M059J (cell line): ENCODE data around the gene ADARB2. TPM values are rescaled to one million over a fixed set of nuclear protein-coding genes. Genes with fewer than 3 reads are reported as not detected.

Experiments used
- DNase-seq: peaks from one replicate; pipeline ENCODE4 v3.0.0-alpha.2; 2012; ENCODE audit warnings: low read depth
- total RNA-seq: library from RNA; depleted of rRNA; stranded (reverse); fragments of >200 nt; shearing (Covaris generic); gene quantifications from 2 replicates; pipeline ENCODE4 v1.2.3, GENCODE V29; 2014

ADARB2 gene
- total RNA-seq, 1 experiment from 2014 or later: not detected

DNA sequence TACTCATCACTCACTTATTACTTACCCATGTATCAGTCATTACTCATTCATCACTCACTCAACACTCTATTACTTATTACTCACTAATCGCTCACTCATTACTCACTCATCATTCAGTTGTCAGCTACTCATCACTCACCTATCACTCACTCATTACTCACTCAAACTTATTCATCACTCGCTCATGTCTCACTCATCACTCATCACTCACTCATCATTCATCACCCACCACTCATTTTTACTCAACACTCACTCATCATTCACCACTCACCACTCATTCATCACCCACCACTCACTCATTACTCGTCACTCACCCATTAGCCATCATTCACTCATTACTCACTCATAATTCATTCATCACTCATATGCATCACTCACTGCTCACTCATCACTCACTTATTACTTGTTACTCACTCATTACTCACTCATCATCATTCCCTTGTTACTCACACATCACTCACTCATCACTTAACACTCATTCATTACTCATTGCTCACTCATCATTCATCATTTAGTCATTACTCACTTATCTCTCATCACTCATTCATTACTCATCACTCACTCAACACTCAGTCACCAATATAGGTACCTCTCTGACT, 237.9 kb downstream of the ADARB2 start:
- no peak for DNase-seq

DNA sequence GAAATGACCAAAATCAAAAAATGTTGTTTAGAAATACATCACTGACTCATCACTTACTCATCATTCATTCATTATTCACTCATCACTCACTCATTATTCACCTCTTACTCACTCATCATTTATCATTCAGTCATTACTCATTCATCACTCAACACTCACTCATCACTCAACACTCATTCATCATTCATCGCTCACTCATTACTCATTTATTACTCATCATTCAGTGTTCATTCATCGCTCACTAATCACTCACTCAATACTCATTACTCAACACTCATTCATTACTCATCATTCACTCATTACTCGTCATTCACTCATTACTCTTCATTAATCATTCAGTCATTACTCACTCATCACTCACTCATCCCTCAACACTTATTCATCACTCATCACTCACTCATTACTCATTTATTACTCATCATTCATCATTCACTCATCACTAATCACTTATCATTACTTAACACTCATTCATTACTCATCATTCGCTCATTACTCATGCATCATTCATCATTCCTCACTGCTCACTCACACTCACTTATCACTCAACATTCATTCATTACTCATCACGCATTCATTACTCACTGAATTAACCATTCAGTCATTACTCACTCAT, 238.5 kb downstream of the ADARB2 start:
- DNase-seq: peak; percentile 0

DNA sequence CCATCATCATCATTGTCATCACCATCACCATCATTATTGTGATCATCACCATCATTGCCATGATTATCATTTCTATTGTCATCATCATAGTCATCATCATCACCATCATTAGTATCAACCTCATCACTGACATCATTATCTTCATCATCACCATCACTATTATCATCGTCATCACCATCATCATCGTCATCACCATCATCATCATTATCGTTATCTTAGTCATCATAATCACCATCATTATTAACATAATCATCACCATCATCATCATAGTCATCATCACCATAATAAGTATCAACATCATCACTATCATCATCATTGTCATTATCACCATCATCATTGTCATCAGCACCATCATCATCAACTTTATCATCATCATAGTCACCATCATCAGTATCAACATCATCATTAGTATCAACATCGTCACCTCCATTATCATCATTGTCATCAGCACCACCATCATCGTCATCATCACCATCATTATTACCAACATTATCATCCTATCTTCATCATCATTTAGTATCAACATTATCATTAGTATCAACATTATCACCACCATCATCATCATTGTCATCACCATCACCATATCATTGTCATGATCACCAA, 241.3 kb downstream of the ADARB2 start:
- DNase-seq: no peak

DNA sequence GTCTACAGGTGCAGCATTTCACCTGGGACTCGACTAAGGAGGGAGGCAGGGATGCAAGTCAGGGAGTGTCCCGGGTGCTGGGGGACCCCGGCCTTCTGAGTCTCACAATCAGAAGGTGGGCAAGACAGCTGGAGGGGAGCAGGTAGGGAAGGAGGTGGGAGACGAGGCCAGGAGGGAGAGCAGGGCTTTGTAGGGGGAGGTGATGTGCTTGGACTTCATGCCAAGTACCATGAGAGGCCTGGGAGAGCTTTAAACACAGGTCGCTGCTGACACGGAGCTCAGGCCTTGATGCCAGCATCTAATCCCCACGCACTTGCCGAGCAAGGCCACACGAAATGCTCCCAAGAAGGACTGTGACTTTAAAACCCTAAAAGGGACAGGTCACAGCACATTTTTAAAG, 244.7 kb downstream of the ADARB2 start:
- DNase-seq: no peak

DNA sequence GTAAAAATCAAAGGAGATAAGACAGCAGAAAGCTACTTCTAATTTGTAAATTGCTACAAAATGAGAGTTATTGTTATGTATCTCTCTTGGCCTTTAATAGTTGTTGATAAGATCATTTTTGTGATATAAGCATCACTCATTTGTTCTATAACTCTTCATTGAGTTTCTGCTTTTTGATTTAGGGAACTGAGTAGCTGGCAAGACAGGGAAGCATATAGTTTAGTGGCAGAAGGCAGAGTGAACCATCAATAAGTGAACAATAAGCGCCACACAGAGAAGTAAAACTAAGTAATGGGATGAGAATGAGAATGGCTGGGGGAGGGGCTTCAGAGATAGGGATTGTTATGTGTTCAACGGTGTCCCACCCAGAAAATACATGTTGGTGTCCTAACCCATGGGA, 245.4 kb downstream of the ADARB2 start:
- no peak for DNase-seq

DNA sequence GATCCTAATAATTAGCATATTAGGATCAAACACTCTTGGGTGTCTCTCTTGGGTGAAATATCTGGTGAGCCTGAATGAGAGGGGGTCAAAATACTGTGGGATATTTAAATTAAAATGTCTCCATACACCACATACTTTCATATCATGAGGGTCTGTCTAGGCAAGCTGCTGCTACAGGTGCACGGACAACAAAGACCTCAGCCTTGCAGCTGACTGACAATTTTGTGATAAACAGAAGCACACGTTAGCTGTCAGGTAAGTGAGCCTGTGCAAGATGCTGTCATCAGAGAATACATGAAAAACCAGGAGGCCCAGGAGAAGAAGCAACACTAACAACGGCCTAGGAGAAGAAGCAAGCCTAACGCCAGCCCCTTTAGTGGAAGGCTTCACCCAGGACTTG, 247.5 kb downstream of the ADARB2 start:
- DNase-seq: no peak

DNA sequence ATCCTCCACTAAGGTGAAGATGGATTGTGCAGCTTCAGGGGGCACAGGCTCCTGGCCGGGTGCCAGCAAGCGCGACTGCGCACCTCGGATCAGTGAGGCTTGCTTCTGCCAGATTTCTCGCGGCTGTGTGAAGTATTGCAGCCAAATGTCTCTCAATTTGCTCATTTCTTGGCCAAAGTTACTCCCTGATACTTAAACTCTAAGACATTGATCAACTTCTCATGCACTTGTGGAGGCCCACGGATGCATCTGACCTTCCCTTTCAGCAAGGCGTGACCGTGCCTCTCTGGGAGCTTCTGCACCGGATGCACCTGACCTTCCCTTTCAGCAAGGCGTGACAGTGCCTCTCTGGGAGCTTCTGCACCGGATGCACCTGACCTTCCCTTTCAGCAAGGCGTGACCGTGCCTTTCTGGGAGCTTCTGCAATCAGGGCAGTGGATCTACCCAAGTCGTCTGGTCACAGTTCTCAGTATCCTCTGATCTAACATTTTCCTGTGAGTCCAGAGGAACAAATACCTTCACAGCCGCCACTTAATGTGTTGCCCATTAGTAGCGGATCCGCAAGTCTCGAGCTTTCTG, 248.3 kb downstream of the ADARB2 start:
- no peak for DNase-seq

DNA sequence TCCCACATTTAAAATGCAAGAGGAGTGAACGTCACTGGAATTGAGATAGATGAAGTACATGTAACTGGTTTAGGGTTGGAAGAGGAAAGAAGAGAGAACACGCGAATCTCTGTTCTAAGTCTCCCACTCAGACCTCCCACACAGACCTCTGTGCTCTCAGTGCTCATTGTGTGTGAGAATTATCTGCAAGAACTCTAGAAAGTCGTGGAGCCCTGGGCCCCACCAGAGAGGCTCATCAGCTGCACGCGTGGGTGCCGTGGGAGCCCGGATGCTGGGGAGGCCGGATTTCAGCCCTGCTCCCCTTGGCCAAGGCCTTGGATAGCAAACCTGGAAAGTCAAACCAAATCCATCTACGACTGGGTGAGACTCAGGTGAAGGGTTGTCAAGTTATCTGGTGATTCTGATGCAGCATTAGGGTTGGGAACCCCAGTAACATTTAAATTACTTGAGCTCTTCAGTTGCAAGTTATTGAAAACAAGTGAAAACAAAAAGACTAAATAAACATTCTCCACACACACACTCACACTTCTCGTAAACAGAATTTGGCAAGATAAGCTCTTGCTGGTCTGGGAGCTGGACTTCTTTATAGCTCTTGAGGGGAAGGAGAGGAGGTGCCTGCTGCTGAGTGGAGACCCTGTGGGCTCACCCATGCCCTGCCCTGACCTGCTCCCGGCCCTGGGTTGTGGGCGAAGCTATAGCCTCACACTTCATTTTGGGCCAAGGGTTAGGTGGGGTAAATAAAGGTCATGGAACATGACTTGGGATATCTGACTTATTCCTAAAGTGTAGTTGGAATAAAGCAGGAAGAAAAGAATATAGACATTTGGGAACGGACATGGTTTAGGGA, 250.3 kb downstream of the ADARB2 start:
- no peak for DNase-seq

DNA sequence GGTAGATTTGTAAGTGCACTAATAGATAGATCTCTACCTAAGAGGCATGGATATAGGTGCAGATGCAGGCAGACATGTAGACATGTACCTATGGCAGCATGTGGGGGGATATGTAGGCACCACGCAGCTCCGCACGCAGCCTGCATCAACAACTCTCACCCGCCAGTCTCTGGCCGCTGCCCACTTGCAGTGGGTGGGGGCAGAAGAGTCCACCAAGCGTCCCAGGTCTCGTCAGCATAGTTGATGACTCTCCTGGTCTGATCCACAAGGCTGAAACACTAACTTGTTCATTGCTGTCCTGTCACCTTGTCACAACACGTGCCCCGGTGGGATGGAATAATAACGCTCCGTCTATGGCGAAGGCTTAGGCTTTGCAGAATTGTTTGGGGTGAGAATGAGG, 252.0 kb downstream of the ADARB2 start:
- DNase-seq: no peak

DNA sequence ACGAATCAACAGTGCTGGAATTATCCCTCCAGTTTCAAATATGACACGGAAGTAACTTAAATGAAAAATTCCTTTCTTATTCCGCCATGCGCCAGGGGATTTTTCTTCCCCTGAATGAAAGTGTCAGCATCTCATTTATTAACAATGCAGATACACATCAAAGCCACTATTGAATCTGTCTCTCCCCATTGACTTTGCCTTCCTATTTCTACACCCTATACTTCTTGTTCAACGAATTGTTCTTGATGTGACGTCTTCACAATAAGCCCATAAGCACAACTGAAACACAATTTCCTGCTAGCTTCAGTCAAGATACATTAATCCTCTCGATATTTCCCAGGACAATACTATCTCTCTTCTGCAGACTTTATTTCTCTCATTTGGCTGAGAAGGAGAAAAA, 253.5 kb downstream of the ADARB2 start:
- no peak for DNase-seq

DNA sequence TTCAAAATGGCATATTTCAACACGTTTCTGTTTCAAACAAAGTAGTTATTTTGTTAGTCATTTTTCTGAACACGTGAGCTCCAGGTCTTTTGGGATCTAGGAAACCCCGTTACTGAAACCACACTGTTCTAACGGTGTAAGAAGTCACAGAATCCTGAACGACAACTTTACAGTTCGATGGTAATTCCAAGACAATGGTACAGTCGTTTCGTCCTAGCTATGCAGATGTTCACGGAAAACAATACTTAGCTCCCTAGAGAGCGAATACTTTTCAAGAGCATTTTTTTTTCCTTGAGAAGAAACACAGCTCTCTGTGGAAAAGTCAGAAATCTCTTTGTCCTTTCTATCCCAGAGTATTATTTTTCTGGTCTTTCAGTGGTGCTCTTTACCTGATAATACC, 254.1 kb downstream of the ADARB2 start:
- no peak for DNase-seq

DNA sequence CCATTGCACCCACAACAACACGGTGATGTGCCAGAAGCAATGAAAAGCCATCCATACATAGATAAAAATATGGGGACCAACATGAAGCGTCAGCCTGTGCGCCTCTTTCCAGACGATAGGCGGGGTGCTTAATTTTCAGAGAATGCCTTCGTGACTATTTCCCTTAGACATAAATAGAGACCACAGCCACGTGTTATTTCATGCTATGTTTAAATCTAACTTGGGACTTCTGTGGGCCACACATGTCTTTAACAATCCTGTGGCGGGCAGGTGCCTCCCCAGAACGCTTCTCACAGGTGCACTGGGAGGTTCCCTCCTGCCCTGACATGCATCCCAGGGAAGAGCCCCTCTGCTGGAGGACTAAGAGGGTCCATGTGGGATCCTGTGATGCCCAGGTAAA, 259.7 kb downstream of the ADARB2 start:
- no peak for DNase-seq

DNA sequence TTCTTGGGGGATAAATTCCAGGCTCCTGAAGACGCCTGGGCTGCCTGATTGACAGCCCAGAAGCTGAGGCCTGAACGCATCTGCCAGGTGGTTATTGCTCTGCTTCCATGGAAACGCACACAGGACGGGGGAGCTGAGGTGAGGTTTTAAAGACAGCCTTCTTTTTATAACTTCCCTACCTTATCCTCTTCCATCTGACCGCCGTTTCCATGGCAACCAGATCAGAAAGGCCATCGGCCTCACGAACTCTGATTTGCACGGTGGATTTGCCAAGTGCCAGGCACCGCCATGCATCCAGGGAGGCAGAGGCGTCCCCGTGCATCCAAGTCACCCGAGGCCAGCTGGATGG, 260.9 kb downstream of the ADARB2 start:
- no peak for DNase-seq

DNA sequence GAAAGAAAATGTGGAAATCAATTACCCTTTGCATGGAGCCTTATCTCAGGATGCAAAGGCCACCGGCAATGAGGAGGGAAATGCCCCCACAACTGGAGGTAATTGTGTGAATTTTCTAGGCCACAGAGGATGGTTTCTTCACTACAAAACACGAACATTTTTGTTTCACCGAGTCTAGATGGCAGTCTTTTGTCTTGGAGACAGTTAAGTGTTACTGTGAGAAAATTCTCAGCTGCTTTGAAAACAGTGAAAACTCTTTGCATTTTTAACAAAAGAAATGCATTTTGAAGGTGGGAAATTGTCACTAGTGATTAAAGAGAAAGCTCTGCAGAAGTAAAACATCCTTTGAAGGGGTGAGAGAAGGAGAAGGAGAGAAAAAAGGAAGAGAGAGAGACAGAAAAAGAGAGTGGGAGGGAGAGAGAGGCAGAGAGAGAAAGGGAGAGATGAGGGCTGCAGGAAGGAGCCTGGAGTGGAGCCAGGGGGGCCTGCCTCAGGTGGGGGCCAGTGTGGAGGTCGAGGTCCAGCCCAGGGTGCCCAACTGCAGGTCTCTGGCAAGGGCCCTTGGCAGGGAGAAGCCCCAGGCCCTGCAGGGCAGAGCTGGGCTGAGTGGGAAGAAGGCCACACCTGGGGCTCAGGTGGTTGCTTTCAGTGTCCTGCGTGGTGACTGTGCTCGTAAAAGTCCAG, 261.4 kb downstream of the ADARB2 start:
- DNase-seq: no peak

DNA sequence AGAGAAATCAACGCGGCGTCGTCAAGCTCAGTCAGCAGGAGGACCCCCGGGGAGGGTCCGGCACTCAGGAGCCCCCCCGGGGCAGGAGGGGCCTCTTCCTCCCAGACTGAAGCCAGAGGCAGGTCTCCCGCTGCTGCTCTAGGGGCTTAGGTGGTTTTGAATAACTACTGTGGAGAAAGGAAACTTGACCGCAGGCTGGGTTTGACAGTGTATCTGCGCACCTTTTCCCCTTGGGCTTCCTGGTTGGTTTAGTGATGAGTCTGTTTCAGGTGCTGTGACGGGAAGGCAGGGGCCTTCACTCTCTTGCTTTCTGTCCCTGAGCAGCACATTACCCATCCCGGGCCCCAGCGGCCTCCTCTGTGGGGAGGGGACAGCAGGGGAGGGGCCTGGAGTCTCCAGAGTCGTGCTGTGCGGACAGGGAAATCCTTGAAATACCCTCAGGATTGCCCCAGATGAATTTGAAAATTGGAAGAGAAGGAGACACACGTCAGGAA, 262.2 kb downstream of the ADARB2 start:
- DNase-seq: no peak

DNA sequence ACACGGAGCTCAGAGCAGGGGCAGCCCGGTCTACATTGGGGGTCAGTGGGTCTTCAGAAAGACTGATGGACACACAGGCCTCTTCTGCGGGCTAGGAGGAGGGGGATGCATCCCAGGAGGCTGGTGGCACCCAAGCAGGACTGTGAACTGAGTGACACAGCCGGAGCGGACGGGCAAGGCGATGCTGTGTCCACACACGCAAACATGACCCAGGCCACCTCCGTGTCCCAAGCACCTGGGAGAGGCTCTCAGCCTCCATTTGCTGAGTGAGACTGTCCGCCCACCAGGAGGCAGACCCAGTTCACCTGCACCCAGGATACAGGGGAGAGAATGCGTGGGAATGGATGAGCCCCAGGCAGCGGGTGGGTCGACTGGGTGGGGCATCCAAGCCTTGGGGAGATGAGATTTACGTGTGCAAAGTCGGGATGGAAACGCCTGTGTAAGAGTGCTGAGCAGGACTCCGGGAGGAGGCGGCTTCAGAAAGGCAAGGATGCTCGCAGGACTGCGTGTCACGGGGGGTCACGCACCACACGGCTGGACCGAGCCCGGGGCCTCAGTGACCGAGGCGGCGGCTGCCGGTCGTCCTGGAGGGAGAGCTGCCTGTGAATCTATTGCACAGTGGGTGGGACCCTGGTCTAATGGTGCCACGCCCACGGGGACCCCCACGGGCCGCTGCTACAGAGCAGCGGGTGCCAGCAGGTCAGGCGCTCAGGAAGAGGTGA, 262.8 kb downstream of the ADARB2 start:
- DNase-seq: no peak

DNA sequence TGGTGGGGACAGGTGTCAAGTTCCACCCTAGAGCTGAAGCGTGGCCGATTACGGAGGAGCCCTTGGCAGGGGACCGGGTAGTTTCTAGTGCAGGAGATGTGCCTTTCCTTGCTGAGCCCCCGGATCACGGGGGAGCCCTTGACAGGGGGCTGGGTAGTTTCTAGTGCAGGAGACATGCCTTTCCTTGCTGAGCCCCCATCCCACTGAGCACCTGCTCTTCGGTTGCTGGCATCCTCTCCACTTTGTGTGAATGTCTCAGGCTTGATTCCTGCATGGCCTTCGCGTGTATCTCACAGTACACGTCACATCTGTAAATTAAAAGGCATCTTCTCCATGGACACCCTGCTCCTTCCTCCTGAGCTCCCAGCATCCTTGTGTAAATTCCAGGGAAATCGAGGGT, 263.5 kb downstream of the ADARB2 start:
- no peak for DNase-seq

DNA sequence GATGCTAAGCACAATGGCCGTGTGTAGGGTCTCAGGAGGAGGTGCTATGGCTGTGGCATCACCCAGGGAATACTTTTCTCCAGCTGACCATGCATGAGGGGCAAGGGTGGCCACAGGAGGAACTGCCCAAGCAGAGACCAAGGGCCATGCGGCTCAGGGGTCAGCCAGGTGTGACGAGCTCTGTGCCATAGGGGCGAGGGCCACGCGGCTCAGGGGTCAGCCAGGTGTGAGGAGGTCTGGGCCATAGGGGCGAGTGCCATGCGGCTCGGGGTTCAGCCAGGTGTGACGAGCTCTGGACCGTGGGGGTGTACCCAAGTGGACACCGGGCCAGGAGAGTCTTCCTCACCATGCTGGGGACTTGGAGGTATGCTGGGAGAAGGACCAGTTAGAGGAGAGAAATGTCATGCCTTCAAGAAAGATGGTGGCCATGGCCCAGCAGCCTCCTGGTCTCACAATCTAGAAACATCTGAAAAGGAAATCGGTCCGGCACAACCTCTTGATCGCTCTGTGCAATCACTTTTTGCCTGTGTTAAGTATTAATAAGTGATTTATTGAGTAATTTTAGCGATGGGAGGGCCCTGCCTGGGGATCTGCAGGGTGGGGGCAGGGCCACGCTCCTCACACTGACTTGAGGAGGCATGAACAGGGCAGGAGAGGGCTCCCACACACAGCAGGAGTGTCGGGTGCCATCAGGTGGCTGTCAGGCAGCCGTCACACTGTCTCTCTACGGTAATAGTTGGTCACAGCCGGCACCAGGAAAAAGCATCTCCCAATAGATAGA, 265.0 kb downstream of the ADARB2 start:
- no peak for DNase-seq

DNA sequence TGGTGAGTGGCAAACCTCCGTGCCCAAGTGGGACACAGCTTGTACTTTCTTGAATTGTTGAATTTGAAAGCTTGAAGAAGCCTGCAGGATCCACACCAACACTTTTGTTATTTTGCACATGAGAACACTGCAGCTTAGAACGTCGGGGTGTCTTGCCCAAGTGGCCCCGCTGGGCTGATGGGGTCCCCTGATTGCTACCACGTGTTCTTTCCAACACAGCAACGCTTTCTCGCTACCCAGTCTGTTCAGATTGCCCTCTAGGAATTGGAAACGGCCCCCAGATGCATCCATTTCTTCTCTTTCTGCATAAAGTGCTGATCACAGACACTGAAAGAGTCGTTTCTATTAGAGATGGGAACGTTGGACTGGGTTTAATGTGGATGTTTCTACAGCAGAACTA, 268.5 kb downstream of the ADARB2 start:
- no peak for DNase-seq
